Measurements from ENCODE around the gene BLCAP.
"Not testable (repeated sequence)": the region's sequence is repeated elsewhere in the genome, so short reads cannot be mapped to it uniquely, and the experiment has no call there.

BLCAP gene

GRCh38 chr20:37556538-37556937, 28.9 kb upstream of the BLCAP start:
- DNase-seq: no peak

DNA sequence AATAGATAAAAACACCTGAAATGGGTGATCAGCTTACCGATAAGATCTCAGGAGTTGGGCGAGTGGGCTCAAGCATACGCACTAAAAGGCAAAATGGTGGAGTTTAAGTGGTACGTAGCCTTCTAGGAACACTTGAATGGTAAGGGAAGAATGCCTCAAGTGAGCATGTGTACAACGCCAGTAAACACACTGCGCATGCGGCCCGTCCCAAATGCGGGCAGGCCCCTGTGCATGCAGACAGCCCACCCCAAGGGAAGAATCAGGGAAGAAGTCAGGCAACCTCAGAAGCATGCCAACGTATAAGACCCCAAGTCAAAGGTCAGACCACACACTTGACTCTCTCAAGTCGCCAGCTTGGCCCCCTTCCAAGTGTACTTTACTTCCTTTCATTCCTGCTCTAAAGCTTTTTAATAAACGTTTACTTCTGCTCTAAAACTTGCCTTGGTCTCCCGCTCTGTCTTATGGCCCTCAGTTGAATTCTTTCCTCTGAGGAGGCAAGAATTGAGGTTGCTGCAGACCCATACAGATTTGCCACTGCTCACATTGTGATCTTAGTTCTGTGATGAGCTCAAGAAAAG, 27.1 kb upstream of the BLCAP start:
- DNase-seq: not testable (repeated sequence)

GRCh38 chr20:37552415-37552814, 24.7 kb upstream of the BLCAP start:
- no peak for DNase-seq

DNA sequence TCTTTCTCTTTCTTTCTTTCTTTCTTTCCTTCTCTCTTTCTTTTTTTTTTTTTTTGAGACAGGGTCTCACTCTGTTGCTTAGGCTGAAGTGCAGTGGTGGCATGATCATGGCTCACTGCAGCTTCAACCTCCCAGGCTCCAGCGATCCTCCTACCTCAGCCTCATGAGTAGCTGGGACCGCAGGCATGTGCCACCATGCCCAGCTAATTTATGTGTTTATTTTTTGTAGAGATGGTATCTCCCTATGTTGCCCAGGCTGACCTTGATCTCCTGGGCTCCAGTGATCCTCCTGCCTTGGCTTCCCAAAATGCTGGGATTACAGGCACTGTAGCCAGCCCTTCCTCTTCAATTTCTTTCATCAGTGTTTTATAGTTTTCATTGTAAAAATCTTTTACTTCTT, 24.0 kb upstream of the BLCAP start:
- not testable (repeated sequence) for DNase-seq

DNA sequence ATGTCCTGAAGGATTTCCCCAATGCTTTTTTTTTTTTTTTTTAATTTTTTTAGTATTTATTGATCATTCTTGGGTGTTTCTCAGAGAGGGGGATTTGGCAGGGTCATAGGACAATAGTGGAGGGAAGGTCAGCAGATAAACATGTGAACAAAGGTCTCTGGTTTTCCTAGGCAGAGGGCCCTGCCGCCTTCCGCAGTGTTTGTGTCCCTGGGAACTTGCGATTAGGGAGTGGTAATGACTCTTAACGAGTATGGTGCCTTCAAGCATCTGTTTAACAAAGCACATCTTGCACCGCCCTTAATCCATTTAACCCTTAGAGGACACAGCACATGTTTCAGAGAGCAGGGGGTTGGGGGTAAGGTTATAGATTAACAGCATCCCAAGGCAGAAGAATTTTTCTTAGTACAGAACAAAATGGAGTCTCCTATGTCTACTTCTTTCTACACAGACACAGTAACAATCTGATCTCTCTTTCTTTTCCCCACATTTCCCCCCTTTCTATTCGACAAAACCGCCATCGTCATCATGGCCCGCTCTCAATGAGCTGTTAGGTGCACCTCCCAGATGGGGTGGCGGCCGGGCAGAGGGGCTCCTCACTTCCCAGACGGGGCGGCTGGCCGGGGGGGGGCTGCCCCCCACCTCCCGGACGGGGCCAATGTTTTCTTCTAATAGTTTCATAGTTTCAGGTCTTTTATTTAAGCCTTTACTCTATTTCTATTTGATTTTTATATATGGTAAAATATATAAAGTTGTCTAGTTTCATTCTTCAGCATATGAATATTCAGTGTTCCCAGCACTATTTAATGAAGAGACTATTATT, 22.6 kb upstream of the BLCAP start:
- not testable (repeated sequence) for DNase-seq

DNA sequence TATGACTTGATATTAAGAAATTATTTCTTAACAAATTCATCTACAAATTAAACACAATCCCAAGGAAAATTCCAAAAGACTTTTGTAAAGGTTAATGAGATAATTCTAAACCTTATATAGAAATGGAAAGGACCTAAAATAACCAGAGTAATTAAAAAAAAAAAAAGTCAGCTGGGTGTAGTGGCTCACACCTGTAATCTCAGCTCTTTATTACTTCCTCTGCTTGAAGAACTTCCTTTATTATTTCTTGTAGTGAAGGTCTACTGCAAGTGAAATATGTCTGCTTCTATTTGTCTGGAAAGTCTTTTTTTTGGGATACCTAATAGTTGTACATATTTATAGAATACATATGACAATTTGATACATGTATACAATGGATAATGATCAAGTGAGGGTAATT, 20.2 kb upstream of the BLCAP start:
- no peak for DNase-seq

DNA sequence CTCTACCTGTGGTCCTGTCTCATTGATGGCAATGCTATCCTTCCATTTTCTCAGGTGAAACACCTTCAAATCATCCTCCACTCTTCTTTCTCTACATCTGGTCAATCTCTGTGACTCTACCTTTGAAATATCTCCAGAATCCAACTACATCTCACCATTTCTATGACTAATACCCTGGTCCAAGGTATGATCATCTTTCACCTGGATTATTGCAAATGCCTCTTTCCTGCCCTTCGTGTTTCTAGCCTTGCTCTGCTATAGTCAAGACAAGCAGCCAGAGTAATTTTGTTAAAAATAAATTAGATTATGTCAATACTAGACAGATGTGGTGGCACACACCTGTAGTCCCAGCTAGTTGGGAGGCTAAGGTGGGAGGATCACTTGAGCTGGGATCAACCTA, 17.8 kb upstream of the BLCAP start:
- no peak for DNase-seq

GRCh38 chr20:37544386-37544785, 16.7 kb upstream of the BLCAP start:
- DNase-seq: no peak

DNA sequence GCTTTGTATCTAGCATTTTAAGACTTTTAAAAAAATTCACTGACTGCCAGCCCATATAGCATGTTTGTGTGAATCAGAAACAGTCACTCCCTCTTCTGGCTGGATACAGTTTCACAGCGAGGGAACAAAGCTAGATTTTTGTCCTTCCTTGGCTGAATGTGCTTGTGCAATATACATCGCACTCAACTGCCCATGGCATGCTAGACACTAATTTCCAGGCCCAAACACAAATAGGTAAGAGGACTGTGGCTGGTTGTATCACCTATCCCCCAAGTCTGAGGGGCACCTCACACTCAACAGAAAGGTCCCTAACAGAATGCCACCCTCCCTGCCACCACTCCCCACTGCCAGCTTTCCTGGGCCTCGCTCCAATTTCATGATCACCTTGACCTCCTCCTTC, 16.2 kb upstream of the BLCAP start:
- peak; percentile 36 to 42 for DNase-seq

GRCh38 chr20:37542281-37542680, 14.6 kb upstream of the BLCAP start:
- DNase-seq: no peak

GRCh38 chr20:37541326-37541725, 13.7 kb upstream of the BLCAP start:
- DNase-seq: no peak

DNA sequence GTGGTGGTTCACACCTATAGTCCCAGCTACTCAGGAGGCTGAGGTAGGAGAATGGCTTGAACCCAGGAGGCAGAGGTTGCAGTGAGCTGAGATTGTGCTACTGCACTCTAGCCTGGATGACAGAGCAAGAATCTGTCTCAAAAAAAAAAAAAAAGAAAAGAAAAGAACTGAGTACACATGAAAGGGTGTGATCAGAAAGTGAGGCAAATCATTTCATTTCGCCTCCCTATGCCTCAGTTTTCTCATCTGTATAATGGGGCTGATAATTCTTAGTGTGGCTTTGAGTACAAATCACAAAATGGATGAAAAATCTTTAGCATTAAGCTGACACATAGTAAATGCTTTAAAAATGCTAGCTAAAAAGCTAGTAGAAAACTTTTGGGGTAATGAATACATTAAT, 13.2 kb upstream of the BLCAP start:
- DNase-seq: not testable (repeated sequence)

GRCh38 chr20:37540001-37540400, 12.3 kb upstream of the BLCAP start:
- DNase-seq: no peak

- DNase-seq: no peak
These were observed 11.7 kb upstream of the BLCAP start for GRCh38 chr20:37539424-37539823.

GRCh38 chr20:37538003-37538402, 10.3 kb upstream of the BLCAP start:
- DNase-seq: peak in 1 of 2 donors; percentile 31

- no peak for DNase-seq
These were observed 9.8 kb upstream of the BLCAP start for GRCh38 chr20:37537505-37537904.

DNA sequence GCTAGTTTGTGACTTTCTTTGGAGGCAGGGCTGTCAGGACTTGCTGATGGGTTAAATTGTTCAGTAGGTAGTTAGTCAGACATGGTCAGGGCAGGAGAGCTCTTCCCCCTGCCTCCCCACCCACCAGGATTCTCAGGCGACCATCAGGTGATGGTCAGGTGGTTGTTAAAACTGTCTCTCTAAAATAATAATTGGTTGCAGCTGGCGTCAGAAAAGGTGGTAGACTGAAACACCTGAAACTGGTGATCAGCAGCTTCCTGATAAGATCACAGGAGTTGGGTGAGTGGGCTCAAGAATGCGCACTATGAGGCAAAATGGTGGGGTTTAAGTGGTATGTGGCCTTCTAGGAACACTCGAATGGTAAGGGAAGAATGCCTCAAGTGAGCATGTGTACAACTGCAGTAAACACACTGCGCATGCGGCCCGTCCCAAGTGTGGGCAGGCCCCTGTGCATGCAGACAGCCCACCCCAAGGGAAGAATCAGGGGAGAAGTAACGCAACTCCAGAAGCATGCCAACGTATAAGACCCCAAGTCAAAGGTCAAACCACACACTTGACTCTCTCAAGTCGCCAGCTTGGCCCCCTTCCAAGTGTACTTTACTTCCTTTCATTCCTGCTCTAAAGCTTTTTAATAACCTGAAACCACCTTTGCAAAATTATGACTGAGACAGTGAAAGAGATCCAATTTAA, 7.9 kb upstream of the BLCAP start:
- DNase-seq: no peak

GRCh38 chr20:37534401-37535157, 6.9 kb upstream of the BLCAP start:
- peak; percentile 91 to 95 for DNase-seq

GRCh38 chr20:37533154-37533715, 5.6 kb upstream of the BLCAP start:
- DNase-seq: no peak

DNA sequence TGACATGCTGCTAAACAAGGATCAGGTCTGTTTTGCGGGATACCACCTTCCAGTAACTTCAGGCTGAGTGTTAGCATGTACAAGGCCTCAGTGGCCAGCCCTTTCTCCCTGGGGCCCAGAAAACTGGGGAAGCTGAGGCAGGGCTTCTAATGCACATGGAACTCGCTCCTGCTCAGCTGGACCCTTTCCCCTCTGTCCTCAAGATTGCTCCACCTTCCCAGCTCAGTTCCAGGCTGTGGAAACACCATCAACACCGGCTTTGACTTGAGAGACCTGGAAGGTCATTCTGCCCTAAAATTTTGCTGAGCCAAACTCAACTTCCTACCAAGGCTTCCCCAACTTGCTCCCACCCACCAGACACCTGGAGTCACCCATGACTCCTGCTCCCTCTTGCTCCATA, 4.2 kb upstream of the BLCAP start:
- DNase-seq: no peak

- no peak for DNase-seq
These were observed 3.0 kb upstream of the BLCAP start for GRCh38 chr20:37530696-37531095.

DNA sequence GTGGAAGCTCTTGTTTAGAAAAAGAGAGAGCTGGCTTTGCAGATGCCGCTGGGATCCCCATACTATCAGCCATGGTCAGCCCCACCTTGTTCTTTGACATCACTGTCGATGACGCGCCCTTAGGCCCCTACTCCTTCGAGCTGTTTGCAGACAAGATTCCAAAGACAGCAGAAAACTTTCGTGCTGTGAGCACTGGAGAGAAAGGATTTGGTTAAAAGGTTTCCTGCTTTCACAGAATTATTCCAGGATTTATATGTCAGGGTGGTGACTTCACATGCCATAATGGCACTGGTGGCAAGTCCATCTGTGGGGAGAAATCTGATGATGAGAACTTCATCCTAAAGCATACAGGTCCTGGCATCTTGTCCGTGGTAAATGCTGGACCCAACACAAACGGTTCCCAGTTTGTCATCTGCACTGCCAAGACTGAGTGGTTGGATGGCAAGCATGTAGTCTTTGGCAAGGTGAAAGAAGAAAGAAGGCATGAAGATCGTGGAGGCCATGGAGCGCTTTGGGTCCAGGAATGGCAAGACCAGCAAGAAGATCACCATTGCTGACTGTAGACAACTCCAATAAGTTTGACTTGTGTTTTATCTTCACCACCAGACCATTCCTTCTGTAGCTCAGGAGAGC, 2.4 kb upstream of the BLCAP start:
- no peak for DNase-seq

All from inflammatory macrophage (primary cell).